ENCODE measurements around the gene DEPDC7.

DNA sequence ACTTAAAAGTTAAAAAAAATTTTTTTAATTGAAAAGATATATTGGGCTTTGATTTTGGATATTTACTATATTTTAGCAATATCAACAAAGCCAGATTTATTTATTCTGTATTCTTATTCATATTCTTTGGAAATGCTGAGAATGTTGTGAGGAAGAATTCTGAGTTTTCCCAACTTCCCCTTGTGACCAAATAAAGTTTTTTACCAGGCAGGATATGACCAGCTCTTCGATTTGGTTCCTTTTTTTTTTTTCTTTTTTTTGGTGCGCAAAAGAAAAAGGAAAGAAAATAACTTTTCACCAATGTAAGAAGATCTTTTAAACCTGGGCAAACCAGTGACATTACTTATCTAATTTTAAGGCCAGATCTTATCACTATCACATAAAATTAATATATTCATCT is 36.6 kb downstream of the DEPDC7 start:
- no peak for TF ChIP-seq ZNF549 (tag by site-specific recombination; IDR thresholded peaks at IDR 0.05)
- no peak for TF ChIP-seq ZNF121 (tag by site-specific recombination; IDR thresholded peaks at IDR 0.05)
- TF ChIP-seq, protein P1, sequence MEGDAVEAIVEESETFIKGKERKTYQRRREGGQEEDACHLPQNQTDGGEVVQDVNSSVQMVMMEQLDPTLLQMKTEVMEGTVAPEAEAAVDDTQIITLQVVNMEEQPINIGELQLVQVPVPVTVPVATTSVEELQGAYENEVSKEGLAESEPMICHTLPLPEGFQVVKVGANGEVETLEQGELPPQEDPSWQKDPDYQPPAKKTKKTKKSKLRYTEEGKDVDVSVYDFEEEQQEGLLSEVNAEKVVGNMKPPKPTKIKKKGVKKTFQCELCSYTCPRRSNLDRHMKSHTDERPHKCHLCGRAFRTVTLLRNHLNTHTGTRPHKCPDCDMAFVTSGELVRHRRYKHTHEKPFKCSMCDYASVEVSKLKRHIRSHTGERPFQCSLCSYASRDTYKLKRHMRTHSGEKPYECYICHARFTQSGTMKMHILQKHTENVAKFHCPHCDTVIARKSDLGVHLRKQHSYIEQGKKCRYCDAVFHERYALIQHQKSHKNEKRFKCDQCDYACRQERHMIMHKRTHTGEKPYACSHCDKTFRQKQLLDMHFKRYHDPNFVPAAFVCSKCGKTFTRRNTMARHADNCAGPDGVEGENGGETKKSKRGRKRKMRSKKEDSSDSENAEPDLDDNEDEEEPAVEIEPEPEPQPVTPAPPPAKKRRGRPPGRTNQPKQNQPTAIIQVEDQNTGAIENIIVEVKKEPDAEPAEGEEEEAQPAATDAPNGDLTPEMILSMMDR (tag by site-specific recombination; IDR thresholded peaks at IDR 0.05): no peak
- TF ChIP-seq, protein P2, sequence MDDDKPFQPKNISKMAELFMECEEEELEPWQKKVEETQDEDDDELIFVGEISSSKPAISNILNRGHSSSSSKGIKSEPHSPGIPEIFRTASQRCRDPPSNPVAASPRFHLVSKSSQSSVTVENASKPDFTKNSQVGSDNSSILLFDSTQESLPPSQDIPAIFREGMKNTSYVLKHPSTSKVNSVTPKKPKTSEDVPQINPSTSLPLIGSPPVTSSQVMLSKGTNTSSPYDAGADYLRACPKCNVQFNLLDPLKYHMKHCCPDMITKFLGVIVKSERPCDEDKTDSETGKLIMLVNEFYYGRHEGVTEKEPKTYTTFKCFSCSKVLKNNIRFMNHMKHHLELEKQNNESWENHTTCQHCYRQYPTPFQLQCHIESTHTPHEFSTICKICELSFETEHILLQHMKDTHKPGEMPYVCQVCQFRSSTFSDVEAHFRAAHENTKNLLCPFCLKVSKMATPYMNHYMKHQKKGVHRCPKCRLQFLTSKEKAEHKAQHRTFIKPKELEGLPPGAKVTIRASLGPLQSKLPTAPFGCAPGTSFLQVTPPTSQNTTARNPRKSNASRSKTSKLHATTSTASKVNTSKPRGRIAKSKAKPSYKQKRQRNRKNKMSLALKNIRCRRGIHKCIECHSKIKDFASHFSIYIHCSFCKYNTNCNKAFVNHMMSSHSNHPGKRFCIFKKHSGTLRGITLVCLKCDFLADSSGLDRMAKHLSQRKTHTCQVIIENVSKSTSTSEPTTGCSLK (tag by site-specific recombination; IDR thresholded peaks at IDR 0.05): no peak
- no peak for TF ChIP-seq ZFP3 (tag by site-specific recombination; IDR thresholded peaks at IDR 0.05; ENCODE audit: low read depth)
- no peak for TF ChIP-seq ZNF473 (tag by site-specific recombination; IDR thresholded peaks at IDR 0.05)
- TF ChIP-seq, protein P3, sequence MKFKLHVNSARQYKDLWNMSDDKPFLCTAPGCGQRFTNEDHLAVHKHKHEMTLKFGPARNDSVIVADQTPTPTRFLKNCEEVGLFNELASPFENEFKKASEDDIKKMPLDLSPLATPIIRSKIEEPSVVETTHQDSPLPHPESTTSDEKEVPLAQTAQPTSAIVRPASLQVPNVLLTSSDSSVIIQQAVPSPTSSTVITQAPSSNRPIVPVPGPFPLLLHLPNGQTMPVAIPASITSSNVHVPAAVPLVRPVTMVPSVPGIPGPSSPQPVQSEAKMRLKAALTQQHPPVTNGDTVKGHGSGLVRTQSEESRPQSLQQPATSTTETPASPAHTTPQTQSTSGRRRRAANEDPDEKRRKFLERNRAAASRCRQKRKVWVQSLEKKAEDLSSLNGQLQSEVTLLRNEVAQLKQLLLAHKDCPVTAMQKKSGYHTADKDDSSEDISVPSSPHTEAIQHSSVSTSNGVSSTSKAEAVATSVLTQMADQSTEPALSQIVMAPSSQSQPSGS (tag by site-specific recombination; IDR thresholded peaks at IDR 0.05; ENCODE audit: low read depth): no peak
- TF ChIP-seq ZNF571 (tag by site-specific recombination; IDR thresholded peaks at IDR 0.05): no peak
- TF ChIP-seq ZNF777 (tag by site-specific recombination; IDR thresholded peaks at IDR 0.05; ENCODE audit: borderline replicate concordance): no peak
- TF ChIP-seq, protein P4, sequence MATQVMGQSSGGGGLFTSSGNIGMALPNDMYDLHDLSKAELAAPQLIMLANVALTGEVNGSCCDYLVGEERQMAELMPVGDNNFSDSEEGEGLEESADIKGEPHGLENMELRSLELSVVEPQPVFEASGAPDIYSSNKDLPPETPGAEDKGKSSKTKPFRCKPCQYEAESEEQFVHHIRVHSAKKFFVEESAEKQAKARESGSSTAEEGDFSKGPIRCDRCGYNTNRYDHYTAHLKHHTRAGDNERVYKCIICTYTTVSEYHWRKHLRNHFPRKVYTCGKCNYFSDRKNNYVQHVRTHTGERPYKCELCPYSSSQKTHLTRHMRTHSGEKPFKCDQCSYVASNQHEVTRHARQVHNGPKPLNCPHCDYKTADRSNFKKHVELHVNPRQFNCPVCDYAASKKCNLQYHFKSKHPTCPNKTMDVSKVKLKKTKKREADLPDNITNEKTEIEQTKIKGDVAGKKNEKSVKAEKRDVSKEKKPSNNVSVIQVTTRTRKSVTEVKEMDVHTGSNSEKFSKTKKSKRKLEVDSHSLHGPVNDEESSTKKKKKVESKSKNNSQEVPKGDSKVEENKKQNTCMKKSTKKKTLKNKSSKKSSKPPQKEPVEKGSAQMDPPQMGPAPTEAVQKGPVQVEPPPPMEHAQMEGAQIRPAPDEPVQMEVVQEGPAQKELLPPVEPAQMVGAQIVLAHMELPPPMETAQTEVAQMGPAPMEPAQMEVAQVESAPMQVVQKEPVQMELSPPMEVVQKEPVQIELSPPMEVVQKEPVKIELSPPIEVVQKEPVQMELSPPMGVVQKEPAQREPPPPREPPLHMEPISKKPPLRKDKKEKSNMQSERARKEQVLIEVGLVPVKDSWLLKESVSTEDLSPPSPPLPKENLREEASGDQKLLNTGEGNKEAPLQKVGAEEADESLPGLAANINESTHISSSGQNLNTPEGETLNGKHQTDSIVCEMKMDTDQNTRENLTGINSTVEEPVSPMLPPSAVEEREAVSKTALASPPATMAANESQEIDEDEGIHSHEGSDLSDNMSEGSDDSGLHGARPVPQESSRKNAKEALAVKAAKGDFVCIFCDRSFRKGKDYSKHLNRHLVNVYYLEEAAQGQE (tag by site-specific recombination; IDR thresholded peaks at IDR 0.05): no peak
